Stimulated activated CD8-positive, alpha-beta memory T cell treated with anti-CD3 and anti-CD28 coated beads, Interleukin-4, amount 100 ng/mL, for 1 hour (primary cell): ENCODE results near the gene COA1.
"Not testable (repeated sequence)": the region's sequence is repeated elsewhere in the genome, so short reads cannot be mapped to it uniquely, and the experiment has no call there.

Experiments used
- DNase-seq, 2 donors: peaks; one replicate each; pipeline ENCODE4 v3.0.0-alpha.2; 2020; ENCODE audit warnings: low read depth in 2 of 2, low spot score in 1 of 2

COA1 gene

DNA sequence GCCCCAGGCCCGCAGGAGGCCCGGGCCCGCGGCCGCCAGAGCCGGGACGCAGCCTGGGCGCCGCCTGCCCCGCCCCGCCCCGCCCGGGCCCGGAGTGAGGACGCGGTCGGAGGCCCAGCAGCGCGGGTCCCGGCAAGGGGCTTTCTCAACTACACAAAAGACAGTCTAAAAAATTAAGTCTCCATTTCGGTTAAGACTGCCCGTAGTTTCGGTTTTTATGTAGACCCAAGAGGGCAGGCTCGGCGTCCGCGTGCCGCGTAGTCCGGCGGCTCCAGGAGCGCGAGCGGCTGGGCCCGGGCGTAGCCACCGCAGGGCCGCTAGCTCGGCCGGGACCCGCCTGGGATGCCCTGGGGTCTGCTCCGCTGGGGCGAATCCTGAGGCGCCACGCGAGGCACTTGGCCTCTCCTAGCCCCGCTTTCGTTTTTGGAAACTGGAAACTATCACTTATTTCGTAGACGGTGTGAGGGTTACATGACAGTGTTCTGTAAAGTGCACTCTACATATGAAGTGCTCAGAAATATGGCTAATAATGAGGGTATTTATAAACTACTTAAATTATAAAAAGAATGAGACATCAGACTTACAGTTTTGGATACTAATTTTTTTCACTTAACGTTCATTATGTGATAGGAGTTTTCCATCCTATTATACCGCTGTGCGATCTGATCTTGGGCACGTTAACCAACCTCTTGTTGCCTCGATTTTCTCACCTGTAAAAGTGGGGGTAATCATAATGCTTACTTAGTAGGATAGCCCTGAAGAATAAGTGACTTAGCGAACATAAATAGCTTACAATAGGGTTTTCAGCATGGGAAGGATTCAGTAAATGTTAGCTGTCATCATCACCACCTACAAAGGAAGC, 29.7 kb upstream of the COA1 start:
- peak in 1 of 2 donors; percentile 8 for DNase-seq

DNA sequence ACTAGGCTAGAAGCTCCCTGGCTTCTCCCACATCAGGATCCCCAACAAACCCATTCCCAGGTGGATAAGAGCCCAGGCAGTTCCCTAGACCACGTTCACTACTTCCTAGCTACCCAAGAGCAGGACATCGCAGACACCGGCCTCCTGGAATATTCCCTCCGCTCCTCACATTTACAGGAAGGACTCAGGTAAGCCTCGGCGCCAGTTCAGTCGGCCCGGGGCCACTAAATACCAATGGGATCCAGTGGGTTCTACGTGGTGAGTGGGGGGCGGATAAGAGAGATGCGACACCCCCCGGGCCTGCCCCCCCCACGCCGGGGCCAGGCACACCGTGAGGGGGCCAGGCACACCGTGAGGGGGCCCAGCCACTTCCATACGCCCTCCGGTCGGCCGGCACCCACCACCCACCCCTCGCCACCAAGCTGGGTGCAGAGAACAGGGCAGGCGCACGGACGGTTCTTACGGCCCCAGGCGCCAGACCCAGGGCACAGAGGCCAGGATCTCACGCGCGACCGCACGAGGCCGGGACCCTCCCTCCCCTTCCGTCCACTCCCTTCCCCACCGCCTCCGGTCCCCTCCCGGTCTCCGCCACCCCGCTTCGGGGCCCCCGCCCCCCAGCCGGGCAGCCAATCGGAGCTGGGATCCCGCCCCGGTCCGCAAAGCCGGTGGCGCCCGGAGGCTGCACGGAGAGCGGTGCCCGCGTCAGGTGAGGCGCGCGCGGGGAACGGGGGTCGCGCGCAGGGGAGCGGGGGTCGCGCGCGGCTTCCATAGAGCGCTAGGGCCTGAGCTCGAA, 28.9 kb upstream of the COA1 start, which contains the start of gene BLVRA:
Gene BLVRA (plus strand): TSS at position 652 of the 793 bp plus-strand sequence. CDS start 12,479 bp downstream, outside the sequence.
- peak; percentile 20 to 33 for DNase-seq

DNA sequence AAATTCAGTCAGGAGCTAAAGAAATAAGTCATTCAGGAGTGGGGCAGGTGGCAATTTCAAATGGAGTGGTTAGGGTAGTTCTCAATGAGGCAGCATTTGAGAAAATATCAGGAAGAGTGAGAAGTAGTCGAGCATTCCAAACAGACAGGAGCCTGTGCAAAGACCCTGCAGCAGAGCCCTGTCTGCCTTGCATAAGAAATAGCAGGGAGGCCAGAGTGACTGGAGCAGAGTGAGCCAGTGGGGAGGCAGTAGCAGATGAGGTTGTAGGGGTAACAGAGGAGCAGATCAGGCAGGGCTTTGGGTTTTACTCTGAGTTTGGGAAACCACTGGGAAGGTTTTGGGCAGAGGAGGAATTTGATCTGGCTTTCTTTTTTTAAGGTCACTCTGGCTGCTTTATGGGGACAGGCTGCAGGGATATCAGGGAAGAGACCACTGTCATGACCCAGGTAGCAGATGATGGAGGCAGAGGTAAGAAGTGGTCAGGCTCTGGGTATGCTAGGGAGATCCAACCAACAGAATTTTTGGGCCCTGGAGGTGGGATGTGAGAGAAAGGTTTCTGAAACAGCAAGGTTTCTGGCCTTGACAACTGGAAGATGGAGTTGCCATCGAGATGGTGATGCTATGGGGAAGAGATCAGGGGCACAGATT, 27.9 kb upstream of the COA1 start:
- no peak for DNase-seq

DNA sequence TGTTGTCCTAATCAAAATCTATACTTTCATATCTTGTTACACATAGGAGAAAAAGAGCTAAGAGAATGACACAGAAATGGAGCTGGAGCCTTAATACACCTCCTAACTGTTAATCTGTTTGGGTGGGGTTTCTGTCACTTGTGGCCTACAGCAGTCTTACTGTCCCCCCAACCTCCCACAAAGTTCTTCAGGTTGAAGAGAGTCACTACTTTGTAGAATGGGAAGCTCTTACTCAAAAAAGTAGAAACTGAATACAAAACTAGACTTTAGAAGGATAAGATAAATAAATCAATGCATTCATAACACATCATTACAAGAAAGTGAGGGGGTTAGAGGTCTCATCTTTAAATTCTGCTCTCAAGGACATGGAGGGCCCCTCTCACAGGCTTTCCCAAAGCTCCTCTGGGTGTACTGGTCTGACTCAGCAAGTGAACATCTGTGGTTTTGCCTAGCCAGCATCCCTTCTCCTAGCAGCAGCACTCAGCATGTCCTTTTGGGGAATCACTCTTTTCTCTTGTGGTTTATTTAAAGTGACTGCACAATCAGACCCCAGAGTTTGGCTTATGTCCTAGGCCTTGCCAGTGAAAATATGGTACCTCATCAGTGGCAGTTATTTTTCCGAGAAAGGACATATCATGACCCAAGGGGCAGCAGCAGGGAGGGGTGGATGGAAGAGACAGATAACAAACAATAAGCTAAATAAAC, 27.2 kb upstream of the COA1 start:
- no peak for DNase-seq

DNA sequence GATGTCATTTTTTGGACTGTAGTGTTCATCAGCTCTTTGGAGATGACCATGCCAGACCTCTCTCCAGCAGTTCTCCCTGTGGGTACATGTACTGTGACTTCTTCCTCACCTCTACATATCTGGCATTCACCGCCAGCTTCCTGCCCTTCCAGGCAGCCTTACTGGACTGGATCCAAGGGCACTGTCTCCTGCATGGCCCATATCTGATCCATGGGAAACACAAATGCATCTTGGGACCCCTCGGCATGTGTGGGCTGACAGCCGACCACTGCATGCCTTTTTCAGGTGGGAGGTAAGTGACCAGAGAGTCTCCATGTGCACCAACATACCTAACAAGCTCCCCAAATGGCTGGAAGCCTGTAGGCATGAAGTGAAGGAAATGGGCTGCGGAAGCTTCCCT, 25.3 kb upstream of the COA1 start:
- no peak for DNase-seq

DNA sequence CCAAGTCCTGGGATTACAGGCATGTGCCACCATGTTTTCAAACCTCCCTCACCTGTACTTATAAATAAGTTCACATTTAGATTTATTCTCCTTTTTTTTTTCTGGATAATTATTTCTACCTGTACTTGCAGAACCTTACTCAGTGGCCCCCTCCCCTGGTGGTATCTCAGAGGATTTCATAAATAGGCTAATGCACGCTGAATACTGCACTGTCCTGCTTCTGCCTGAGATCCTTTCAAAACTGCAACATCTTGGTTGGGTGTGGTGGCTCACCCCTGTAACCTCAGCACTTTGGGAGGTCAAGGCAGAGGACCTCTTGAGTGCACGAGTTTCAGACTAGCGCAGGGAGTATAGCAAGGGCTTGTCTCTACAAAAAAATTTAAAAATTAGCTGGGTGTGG, 24.5 kb upstream of the COA1 start:
- DNase-seq, result no peak

DNA sequence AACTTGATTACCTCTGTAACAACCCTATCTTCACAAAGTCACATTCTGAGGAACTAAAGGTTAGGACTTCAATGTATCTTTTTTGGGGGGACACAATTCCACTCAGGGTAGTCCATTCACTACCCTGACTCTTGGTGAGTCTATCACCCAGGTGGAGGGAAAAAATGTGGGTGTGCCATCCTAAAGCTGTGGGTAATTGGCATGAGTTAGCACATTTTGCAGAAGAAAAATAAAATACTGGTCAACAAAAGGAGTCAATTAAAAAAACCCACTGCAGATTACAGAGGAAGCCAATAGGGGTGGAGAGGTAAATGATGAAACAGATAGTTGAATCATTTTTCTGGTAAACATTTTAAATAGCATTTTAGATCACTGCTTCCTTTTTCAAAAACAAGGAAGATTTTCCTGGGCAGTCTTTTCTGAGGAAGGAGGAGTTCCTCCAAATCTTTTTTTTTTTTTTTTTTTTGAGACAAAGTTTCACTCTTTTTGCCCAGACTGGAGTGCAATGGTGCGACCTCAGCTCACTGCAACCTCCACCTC, 24.0 kb upstream of the COA1 start:
- DNase-seq, result no peak

DNA sequence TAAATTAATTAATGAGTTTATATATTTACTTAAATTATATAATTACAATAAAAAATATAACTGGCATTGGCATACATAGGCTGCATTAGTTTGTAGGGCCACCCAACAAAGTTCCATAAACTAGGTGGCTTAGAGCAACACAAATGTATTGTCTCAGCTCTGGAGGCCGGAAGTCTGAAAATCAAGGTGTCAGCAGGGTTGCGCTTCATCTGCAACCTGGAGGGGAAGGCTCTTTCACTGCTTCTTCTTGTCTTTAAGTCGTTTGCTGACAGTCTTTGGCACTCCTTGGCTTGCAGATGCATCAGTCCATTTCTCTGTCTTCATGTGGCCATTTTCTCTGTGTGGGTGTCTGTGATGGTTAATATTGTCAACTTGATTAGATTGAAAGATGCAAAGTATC, 23.1 kb upstream of the COA1 start:
- DNase-seq, result no peak

DNA sequence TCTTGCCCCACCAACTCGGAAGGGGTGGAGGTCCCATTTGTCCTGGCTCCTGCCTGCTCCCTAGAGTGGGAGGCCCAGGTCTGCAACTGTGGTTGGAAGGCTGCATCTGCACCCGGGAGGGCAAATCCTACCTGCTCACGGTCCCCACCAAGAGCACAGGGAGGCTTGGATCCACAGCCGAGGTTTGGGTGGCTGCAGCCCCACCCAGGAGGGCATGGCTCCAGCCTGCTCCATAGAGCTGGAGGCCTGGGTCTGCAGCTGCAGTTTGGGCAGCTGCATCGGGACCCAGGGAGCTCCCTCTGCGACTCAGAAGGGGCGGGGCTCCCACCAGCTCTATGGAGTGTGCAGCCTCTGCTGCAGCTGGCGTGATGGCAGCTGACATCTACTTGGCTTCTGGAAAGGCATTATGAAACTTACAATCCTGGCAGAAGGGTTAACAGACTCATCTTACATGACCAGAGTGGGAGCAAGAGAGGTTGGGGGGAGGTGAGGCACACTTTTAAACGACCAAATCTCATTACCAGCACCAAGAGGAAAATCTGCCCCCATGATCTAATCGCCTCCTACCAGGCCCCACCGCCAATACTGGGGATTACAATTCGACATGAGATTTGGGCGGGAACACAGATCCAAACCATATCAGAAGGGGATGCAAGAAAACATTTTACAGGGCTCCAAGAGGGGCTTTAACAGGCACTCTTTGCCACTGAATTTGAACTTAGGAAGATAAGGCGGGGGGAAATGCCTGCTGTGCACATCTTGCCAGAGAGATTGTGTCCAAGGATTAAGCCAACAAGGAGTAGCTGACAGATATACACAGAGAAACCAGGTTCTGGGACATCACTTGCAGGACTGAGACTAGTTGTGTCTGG, 20.9 kb upstream of the COA1 start:
- no peak for DNase-seq

DNA sequence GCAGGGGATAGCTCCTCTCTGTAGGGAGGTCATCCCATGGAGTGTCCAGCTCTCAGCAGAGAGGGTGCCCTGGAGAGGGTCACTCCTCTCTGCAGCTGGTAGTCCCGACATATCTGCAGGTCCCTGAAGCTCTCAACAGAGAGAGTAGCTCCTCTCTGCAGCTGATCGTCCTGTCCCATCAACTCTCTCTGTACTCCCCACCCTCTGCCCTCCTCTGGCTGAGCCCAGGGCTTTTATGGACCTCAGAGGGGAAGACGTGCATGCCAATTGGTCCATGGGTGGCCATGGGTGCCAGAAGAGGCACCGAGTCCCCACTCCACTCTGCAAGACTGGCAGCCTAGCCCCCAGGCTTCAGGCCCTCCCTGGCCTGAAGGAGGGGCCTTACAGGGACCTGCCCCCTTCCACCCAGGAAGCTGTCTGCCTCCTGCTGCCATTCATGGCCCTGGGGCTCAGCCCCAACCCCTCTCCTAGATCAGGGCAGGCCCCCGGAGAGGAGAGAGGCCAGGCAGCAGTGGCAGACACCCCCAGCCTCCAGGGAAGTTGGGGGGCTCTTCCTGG, 20.1 kb upstream of the COA1 start:
- no peak for DNase-seq

DNA sequence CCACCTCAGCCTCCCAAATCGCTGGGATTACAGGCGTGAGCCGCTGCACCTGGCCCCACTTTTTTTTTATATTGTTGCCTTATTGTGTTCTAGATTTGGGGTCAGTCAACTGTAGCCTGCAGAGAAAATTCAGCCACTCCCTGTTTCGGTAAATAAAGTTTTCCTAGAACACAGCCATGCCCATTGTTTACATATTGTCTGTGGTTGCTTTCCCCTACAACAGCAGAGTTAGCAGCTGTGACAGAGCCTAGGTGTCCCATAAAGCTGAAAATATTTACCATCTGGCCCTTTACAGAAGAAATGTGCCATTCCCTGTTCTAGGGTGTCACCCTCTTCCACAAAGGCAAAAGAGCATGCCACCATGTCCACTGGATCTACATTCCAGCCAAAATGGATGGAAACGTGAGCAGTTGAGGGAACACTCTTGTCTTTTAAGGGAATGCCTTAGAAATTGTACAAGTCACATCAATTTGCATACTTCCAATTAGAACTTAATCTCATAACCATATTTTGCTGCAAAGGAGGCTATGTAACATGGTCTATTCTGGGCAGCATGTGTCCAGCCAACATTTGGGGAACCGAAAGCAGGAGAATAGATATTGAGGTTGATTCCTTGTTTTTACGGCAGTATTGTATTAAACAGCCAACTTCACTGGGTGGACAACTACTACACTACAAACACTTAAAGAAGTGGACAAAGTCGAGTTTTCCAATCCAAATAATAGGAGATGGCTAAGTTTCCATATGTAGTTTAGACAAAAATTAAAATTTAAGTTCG, 18.2 kb upstream of the COA1 start:
- no peak for DNase-seq

DNA sequence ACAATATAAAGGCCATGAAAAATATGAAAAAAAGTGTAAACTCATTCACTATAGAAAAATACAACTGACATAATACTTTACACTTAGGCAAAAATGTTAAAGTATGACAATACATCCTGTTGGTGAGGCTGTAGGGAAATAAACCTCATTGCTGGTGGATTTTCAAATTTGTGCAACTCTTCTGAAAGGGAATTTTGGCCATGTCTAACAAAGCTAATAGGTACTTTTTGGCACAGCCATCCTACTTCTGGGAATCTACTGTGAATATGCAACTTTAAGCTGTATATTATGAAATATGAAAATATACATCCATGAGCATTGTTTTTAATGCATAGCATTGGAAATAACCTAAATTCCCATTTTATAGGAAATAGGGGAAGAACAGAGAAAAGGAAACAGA, 13.4 kb upstream of the COA1 start:
- DNase-seq, result no peak

DNA sequence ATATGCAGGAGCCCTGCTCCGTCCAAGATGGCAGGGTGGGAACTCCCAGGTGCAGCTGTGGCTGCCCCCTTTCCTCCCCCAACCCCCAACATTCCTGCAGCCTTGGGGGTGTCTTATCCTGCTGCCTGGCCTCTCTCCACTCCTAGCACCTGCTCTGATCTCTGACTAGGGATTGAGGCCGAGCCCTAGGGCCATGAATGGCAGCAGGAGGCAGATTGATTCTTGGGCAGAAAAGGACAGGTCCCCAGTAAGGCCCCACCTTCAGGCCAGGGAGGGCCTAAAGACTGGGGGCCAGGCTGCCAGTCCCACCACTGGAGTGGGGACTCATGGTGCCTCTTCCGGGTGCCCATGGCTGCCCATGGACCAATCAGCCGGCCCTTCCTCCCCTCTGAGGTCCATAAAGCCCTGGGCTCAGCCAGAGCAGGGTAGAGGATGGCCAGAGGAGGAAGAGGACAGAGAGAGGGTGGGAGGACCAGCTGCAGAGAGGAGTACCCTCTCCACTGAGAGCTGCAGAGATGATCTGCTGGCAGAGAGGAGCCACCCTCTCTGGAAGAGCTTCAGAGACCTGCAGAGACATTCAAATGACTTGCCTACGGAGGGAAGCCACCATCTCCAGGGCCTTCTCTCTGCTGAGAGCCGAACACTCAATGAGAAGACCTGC, 8.3 kb upstream of the COA1 start:
- no peak for DNase-seq

DNA sequence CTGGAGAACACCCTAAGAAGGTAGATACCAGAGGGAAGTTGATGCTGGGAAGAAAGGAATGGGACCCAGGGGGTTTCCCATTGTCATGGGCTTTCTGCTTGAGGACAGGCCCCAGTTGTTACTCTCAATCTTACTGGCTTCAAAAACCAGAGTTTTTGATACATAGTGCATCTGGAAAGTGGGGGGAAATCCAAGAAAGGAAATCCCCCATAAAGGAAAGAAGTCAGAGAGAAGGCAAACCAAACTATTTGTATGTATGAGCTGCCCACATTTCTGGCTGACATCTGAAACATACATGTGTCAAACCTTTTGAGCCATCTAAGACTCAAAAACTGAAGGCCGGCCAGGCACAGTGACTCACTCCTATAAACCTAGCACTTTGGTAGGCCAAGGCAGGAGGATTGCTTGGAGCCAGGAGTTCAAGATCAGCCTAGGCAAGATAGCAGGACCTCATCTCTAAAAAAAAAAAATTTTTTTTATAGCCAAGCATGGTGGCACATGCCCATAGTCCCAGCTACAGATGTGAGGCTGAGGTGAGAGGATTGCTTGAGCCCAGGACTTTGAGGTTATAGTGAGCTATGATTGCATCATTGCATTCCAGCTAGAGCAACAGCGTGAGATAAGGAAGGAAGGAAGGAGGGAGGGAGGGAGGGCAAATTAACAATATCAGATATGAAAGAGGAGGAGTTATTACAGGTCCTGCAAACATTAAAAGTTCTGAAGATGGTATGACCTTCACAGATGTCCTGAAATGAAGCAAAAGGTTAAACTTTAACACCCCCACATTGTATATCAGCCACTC, 6.7 kb upstream of the COA1 start:
- no peak for DNase-seq

DNA sequence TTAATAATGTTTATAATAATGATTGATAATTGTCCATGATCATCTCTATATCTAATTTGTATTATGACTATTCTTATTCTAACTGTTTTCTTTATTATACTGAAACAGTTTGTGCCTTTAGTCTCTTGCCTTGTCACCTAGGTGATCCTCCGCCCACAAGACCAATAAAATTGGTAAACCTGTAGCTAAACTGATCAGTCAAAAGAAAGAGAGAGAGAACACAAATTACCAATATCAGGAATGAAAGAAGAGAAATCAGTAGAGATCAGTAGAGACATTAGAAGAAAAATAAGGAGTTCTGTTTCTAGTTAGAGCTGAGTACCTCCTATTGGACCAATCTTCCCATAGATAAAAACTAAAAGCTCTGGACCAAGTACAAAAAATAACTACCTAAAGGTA, 6.1 kb upstream of the COA1 start:
- DNase-seq, result no peak

DNA sequence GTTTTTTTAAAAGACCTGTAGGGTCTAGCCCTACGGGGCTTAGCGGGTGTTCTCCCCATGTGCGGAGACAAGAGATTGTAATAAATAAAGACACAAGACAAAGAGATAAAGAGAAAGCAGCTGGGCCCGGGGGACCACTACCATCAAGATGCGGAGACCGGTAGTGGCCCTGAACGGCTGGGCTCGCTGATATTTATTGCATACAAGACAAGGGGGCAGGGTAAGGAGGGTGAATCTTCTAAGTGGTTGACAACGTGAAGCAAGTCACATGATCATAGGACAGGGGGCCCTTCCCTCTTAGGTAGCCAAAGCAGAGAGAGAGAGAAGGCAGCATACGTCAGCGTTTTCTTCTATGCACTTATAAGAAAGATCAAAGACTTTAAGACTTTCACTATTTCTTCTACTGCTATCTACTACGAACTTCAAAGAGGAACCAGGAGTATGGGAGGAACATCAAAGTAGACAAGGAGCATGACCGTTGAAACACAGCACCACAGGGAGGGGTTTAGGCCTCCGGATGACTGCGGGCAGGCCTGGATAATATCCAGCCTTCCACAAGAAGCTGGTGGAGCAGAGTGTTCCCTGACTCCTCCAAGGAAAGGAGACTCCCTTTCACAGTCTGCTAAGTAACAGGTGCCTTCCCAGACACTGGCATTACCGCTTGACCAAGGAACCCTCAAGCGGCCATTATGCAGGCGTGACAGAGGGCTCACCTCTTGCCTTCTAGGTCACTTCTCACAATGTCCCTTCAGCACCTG, 5.4 kb upstream of the COA1 start:
- not testable (repeated sequence) for DNase-seq

DNA sequence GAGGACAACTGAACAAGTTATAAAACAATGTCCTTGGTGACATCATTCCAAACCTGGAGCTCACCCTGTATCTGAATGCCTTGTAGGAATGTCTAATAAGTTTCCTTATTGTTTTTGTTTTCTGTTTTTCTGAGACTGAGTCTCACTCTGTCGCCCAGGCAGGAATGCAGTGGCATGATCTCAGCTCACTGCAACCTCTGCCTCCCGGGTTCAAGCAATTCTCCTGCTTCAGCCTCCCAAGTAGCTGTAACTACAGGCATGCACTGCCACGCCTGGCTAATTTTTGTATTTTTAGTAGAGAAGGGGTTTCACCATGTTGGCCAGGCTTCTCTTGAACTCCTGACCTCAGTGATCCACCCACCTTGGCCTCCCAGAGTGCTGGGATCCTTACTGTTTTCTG, 2.2 kb upstream of the COA1 start:
- not testable (repeated sequence) for DNase-seq
